ENCODE results near the gene BIRC7.
A peak's percentile ranks its signal among the peaks of the same experiment; 100 is the strongest.

Gene BIRC7

DNA sequence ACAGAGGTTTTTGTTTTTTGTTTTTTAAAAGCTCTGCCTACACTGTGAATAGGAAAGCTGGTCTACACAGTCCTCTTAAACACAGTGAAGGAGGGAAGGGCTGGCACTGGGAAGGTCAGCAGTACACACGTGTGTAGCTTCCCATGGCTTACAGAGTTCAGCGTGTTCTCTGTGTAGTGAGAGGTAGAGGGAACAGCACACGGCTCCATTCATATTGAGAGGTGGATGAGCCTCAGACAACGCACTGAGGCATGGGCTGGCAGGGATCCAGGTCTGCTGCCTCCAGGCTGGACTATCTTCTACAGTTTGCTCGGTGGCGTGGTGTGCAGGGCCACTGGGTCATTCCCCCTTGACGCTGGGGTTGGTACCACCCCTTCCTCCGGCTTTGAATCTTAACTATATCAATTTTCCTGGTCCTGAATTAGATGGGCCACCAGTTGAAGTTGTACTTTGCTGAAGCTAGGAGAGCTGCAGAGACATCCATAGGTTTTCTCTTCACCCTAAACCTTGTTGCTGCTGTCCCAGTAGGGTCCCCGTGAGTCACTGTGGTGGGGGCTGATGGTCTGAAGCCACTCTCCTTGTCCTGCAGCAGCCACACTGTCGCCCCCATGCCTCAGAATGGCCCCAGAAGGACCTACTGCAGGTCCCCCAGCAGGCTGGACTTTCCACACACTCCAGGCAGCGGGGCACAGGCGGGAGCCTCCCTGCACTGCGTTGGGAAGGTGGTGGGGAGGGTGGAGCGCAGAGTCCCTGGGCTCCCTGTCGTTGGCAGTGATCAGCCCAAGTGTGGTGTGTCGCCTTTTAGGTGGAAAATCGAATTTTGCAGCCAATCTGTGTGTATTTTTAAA lies 38.9 kb downstream of the BIRC7 start:
- Histone ChIP-seq H3K27me3 (ENCODE audit: control insufficient read depth, insufficient read depth, low read length) (no peaks in the 10 kb centered on the region), H3K36me3 (ENCODE audit: control insufficient read depth, insufficient read depth, low read length) (peaks cover 34% of the 10 kb centered on the region), H3K9ac (ENCODE audit: low read depth, low read length) (peak overlapping the region; percentile 62), H3K9me3 (ENCODE audit: control insufficient read depth, insufficient read depth, low read length) (no peaks in the 10 kb centered on the region), H3K4me3 (ENCODE audit: low read depth, low read length) (no peak overlapping the region), H3K4me1 (ENCODE audit: control insufficient read depth, insufficient read depth, low read length) (no peaks in the 10 kb centered on the region)

DNA sequence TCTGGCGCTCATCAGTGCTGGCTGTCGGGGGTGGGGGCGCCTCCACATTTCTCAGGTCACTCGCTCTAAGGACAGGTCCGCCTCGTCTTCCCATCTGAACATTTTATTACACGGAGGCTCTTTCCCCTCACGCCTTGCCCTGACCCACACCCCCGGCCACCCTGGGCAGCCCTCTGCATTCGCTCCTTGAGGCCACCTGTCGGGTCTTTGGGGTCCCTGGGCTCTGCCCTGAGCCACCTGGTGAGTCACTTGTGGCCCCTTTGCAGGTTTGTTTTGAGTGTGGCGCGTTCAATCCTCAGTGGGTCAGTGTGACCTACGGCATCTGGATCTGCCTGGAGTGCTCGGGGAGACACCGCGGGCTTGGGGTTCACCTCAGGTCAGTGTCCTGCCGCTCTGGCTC lies 40.1 kb downstream of the BIRC7 start:
- Histone ChIP-seq H3K9me3 (ENCODE audit: control insufficient read depth, insufficient read depth, low read length) (no peaks in the 10 kb centered on the region), H3K4me1 (ENCODE audit: control insufficient read depth, insufficient read depth, low read length) (no peaks in the 10 kb centered on the region), H3K9ac (ENCODE audit: low read depth, low read length) (no peak overlapping the region), H3K4me3 (ENCODE audit: low read depth, low read length) (no peak overlapping the region), H3K36me3 (ENCODE audit: control insufficient read depth, insufficient read depth, low read length) (peaks cover 40% of the 10 kb centered on the region), H3K27me3 (ENCODE audit: control insufficient read depth, insufficient read depth, low read length) (no peaks in the 10 kb centered on the region)

DNA sequence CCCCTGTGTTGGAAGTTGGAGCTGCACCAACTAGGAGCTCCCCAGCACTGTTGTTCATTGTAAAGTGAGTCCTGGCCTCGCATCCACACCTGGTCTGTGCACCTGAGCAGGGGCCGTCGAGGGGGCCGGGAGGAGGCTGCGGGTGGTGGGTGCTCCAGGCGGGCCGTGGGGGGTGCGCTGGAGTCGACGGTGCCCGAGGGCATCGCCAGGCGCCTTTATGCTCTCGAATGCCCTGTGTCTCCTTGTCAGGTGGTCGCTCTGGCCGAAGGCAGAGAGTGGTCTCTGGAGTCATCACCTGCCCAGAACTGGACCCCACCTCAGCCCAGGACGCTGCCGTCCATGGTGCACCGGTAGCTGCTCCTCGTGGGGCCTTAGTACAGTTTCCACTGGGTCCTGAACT lies 41.3 kb downstream of the BIRC7 start:
- no peaks in the 10 kb centered on the region for H3K9me3 ChIP-seq (ENCODE audit: control insufficient read depth, insufficient read depth, low read length)
- H3K36me3 ChIP-seq (ENCODE audit: control insufficient read depth, insufficient read depth, low read length) = peaks cover 51% of the 10 kb centered on the region
- no peaks in the 10 kb centered on the region for H3K4me1 ChIP-seq (ENCODE audit: control insufficient read depth, insufficient read depth, low read length)
- no peak overlapping the region for H3K4me3 ChIP-seq (ENCODE audit: low read depth, low read length)
- no peak overlapping the region for H3K9ac ChIP-seq (ENCODE audit: low read depth, low read length)
- H3K27me3 ChIP-seq (ENCODE audit: control insufficient read depth, insufficient read depth, low read length) = no peaks in the 10 kb centered on the region

DNA sequence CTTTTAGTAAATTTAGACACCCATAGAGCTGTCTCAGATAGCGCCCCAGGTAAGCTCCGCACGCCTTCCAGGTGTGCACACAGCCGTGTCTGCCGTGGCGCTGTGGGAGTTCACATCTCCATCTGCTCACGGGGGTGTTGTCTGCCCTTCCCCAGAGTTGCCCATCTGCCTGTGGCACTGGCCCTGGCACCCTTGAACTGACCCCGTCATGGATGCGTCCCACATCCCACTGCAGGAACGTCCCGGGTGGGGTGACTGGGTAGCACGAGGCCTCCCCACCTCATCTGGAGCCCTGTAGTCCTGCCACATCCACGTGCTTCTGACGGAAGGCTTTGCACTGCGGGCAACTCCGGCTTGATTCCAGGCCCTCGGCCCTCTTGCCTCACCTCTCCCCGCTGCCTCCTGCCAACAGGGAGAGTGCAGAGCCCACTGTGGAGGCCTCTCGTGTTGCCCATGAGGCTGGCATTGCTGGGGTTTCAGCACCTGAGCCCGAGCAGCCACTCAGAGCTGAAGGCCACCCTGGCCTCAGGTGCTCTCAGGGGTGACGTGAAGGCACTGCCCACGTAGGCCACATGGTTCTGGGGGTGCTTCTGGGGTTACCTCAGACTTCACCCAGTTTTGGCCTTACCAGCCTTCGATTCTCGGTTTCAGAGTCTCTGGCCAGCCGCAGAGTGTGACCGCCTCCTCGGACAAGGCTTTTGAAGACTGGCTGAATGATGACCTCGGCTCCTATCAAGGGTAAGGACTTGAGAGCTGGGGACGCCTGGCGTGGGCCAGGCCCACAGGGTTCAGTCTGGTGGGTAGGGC lies 42.0 kb downstream of the BIRC7 start:
- H3K27me3 ChIP-seq (ENCODE audit: control insufficient read depth, insufficient read depth, low read length) = no peaks in the 10 kb centered on the region
- no peaks in the 10 kb centered on the region for H3K9me3 ChIP-seq (ENCODE audit: control insufficient read depth, insufficient read depth, low read length)
- peaks cover 58% of the 10 kb centered on the region for H3K36me3 ChIP-seq (ENCODE audit: control insufficient read depth, insufficient read depth, low read length)
- H3K4me3 ChIP-seq (ENCODE audit: low read depth, low read length) = no peak overlapping the region
- no peaks in the 10 kb centered on the region for H3K4me1 ChIP-seq (ENCODE audit: control insufficient read depth, insufficient read depth, low read length)
- H3K9ac ChIP-seq (ENCODE audit: low read depth, low read length) = no peak overlapping the region

DNA sequence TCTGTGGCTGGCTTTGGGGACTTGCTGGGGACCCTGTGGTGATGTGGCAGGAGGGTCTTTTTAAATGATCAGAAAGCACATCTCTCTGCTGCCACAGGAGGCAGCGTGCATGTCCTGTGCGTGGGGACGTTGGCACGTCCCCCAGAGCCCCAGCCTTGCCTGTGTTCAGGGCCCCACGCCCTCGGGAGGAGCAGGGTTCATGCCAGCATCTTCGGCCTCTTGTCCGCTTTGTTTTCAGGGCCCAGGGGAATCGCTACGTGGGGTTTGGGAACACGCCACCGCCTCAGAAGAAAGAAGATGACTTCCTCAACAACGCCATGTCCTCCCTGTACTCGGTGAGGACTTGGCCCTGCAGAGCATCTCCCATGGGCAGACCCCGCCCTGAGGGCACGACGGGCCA lies 43.0 kb downstream of the BIRC7 start:
- peaks cover 68% of the 10 kb centered on the region for H3K36me3 ChIP-seq (ENCODE audit: control insufficient read depth, insufficient read depth, low read length)

DNA sequence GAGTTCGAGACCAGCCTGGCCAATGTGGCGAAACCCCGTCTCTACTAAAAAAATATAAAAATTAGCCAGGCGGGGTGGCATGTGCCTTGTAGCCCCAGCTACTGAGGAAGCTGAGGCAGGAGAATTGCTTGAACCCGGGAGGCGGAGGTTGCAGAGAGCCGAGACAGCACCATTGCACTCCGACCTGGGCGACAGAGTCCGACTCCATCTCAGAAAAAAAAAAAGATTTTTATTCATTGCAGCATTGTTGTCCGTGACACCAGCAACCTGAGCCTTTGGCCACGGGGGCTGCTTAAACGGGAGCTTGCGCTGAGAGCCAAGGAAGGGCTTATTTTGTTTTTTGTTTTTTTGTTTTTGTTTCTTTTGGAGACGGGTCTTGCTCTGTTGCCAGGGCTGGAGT lies 44.2 kb downstream of the BIRC7 start:
- H3K9ac ChIP-seq (ENCODE audit: low read depth, low read length) = no peak overlapping the region
- H3K36me3 ChIP-seq (ENCODE audit: control insufficient read depth, insufficient read depth, low read length) = peaks cover 79% of the 10 kb centered on the region
- H3K27me3 ChIP-seq (ENCODE audit: control insufficient read depth, insufficient read depth, low read length) = no peaks in the 10 kb centered on the region
- no peaks in the 10 kb centered on the region for H3K4me1 ChIP-seq (ENCODE audit: control insufficient read depth, insufficient read depth, low read length)
- no peaks in the 10 kb centered on the region for H3K9me3 ChIP-seq (ENCODE audit: control insufficient read depth, insufficient read depth, low read length)
- no peak overlapping the region for H3K4me3 ChIP-seq (ENCODE audit: low read depth, low read length)

More for the DNA sequence above, 43.0 kb downstream of the BIRC7 start:
- no peak overlapping the region for H3K9ac ChIP-seq (ENCODE audit: low read depth, low read length)
- H3K9me3 ChIP-seq (ENCODE audit: control insufficient read depth, insufficient read depth, low read length) = no peaks in the 10 kb centered on the region
- no peak overlapping the region for H3K4me3 ChIP-seq (ENCODE audit: low read depth, low read length)
- H3K27me3 ChIP-seq (ENCODE audit: control insufficient read depth, insufficient read depth, low read length) = no peaks in the 10 kb centered on the region
- H3K4me1 ChIP-seq (ENCODE audit: control insufficient read depth, insufficient read depth, low read length) = no peaks in the 10 kb centered on the region

DNA sequence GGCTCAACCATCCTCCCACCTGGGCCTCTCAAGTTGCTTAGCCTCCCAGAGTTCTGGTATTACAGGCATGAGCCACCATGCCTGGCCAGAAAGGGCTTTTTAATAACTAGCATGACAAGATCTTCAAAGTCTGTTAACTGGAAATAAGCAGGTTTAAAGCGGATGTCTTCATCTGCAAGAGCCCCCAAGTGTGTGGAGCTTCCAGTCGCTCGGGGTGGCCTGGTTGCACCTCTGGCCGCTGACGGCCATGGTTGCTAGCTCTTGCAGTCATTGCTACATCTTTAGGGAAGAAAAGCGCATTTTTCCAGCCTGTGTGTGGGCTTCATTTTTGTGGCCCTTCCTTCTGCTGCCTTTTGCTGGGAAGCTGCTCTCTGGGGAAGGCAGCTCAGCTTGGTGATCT lies 44.7 kb downstream of the BIRC7 start:
- Histone ChIP-seq H3K27me3 (ENCODE audit: control insufficient read depth, insufficient read depth, low read length) (no peaks in the 10 kb centered on the region), H3K4me3 (ENCODE audit: low read depth, low read length) (no peak overlapping the region), H3K9ac (ENCODE audit: low read depth, low read length) (no peak overlapping the region), H3K9me3 (ENCODE audit: control insufficient read depth, insufficient read depth, low read length) (no peaks in the 10 kb centered on the region), H3K4me1 (ENCODE audit: control insufficient read depth, insufficient read depth, low read length) (no peaks in the 10 kb centered on the region), H3K36me3 (ENCODE audit: control insufficient read depth, insufficient read depth, low read length) (peaks cover 83% of the 10 kb centered on the region)

DNA sequence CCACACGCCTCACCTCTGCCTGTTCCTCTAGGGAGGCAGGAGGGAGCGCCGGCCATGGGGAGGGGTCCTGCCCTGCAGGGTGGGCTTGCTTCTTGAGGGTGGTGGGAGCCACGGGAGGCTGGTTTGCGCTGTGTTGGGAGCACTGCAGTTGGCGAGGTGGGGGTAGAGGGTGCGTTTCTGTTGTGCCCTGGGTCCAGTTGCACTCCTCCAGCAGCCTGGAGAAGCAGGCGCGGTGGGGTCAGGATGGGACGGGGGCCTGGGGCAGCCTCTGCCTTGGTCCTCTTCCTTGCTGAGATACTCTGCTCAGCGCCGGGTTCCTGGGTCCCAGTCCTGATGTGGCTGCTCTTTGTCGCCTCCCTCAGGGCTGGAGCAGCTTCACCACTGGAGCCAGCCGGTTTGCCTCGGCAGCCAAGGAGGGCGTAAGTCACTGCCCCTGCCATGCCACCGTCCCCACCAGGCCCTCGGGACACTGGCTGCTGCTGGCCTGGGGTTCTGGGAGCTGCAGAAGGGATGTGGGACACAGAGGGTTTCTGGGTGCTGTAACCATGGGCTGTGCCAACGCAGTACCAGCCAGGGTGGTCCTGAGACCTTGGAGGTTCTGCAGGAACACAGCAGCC lies 45.3 kb downstream of the BIRC7 start:
- no peaks in the 10 kb centered on the region for H3K4me1 ChIP-seq (ENCODE audit: control insufficient read depth, insufficient read depth, low read length)
- H3K27me3 ChIP-seq (ENCODE audit: control insufficient read depth, insufficient read depth, low read length) = no peaks in the 10 kb centered on the region
- H3K36me3 ChIP-seq (ENCODE audit: control insufficient read depth, insufficient read depth, low read length) = peaks cover 85% of the 10 kb centered on the region
- no peak overlapping the region for H3K4me3 ChIP-seq (ENCODE audit: low read depth, low read length)
- H3K9ac ChIP-seq (ENCODE audit: low read depth, low read length) = no peak overlapping the region
- no peaks in the 10 kb centered on the region for H3K9me3 ChIP-seq (ENCODE audit: control insufficient read depth, insufficient read depth, low read length)

DNA sequence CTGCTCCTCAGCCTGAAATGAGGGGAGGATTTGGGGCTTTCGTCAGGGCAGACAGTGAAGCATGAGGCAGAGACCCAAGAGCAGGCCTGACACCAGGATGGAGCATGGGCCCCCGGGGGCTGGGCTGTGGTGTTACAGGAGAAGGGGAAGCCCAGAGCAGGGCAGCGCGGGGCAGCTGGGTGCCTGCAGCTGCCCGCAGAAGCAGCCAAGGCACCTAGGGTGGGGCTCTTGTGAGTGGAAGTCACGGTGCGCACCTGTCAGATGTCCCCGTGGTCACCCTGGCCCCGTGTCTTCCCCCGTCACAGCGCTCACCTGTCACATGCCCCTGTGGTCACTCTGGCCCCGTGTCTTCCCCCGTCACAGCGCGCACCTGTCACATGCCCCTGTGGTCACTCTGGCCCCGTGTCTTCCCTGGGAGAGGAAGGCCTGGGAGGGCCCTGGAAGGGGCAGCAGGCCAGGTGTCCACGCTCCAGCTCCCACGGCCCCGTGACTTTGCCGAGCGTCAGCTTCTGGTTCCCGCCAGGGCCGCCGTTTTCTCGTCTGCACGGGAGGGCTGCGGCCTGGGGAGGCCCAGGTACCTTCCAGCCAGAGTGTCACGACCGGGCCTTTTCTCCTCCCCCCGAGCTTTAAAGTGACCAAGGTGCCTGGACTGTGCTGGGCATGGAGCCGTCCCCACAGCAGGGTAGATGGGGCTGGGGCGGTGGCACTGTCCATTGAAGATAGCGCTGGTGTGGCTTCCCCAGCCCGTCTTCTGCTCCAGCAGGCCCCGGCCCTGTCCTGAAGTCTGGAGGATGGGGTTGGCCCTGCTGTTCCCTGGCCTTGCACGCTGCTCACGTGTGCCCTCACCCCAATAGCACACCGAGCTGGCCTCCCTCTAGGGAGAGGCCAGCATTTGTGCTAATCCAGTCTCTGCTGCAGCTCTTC lies 46.3 kb downstream of the BIRC7 start:
- Histone ChIP-seq H3K36me3 (ENCODE audit: control insufficient read depth, insufficient read depth, low read length) (peaks cover 84% of the 10 kb centered on the region), H3K4me1 (ENCODE audit: control insufficient read depth, insufficient read depth, low read length) (no peaks in the 10 kb centered on the region), H3K4me3 (ENCODE audit: low read depth, low read length) (no peak overlapping the region), H3K9ac (ENCODE audit: low read depth, low read length) (no peak overlapping the region), H3K9me3 (ENCODE audit: control insufficient read depth, insufficient read depth, low read length) (no peaks in the 10 kb centered on the region), H3K27me3 (ENCODE audit: control insufficient read depth, insufficient read depth, low read length) (no peaks in the 10 kb centered on the region)

DNA sequence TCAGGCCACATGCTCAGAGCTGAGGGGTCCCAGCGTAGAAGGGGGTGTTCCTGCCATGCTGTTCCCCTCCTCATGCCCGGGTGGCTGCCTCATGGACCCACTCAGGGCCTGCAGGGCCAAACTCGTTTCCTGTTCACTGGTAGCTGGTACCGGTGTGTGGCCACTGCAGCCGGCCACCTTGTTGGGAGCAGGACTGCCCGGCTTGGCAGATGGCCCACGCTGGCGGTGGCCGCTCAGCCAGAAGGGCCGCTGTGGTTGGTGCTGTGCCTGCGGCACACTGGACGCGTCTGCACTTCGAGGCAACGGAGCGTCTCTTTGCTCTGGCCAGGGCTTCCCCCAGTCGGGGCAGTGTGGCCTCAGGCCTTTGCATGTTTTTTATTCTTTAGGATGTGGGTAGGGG lies 47.2 kb downstream of the BIRC7 start:
- no peaks in the 10 kb centered on the region for H3K4me1 ChIP-seq (ENCODE audit: control insufficient read depth, insufficient read depth, low read length)
- no peaks in the 10 kb centered on the region for H3K27me3 ChIP-seq (ENCODE audit: control insufficient read depth, insufficient read depth, low read length)
- H3K4me3 ChIP-seq (ENCODE audit: low read depth, low read length) = no peak overlapping the region
- peaks cover 81% of the 10 kb centered on the region for H3K36me3 ChIP-seq (ENCODE audit: control insufficient read depth, insufficient read depth, low read length)
- H3K9me3 ChIP-seq (ENCODE audit: control insufficient read depth, insufficient read depth, low read length) = no peaks in the 10 kb centered on the region
- H3K9ac ChIP-seq (ENCODE audit: low read depth, low read length) = no peak overlapping the region
